HepG2 (cell line): ENCODE measurements around the gene LTA. TPM values are rescaled to one million over a fixed set of nuclear protein-coding genes. Genes with fewer than 3 reads are reported as not detected.
A peak's percentile ranks its signal among the peaks of the same experiment; 100 is the strongest.

ENCODE experiments used
- ARHGAP35 ChIP-seq: sonication (generic); formaldehyde crosslinking; IDR thresholded peaks from 2 replicates; pipeline ENCODE4 v1.9.0; 2022; ENCODE audit warnings: mild to moderate bottlenecking, inconsistent platforms, moderate library complexity, missing genetic modification reagents, borderline replicate concordance
- ARNT ChIP-seq: fragments of 450-650 bp; IDR thresholded peaks from 2 replicates; pipeline ENCODE4 v1.6.1; 2017
- BRF2 ChIP-seq: sonication (generic); formaldehyde crosslinking; IDR thresholded peaks from 2 replicates; pipeline ENCODE4 v1.8.1; 2022; ENCODE audit warnings: mild to moderate bottlenecking, missing genetic modification reagents
- CC2D1A ChIP-seq: sonication (generic); formaldehyde crosslinking; IDR thresholded peaks from 2 replicates; pipeline ENCODE4 v1.8.1; 2023; ENCODE audit warnings: mild to moderate bottlenecking, missing genetic modification reagents
- ELF3 ChIP-seq: IDR thresholded peaks from 2 replicates; pipeline ENCODE4 v1.6.1; 2016; ENCODE audit warnings: missing genetic modification reagents, missing compliant biosample characterization
- FOXP1 ChIP-seq, 2 experiments: fragments of 450-650 bp in 1 of 2; IDR thresholded peaks; 2 replicates each; pipeline ENCODE4 v1.6.1; 2017 to 2018; ENCODE audit warnings: antibody characterized with exemption in 1 of 2
- GLMP ChIP-seq: sonication (generic); formaldehyde crosslinking; IDR thresholded peaks from 2 replicates; pipeline ENCODE4 v1.9.0; 2021; ENCODE audit warnings: missing genetic modification reagents, mild to moderate bottlenecking, borderline replicate concordance
- GTF2F1 ChIP-seq: fragments of 150-350 bp; IDR thresholded peaks from 2 replicates; pipeline ENCODE4 v1.6.1; 2014; ENCODE audit warnings: low read length
- HDAC1 ChIP-seq: sonication (generic); formaldehyde crosslinking; IDR thresholded peaks from 2 replicates; pipeline ENCODE4 v1.5.1; 2020; ENCODE audit warnings: mild to moderate bottlenecking, missing genetic modification reagents
- KMT2B ChIP-seq: IDR thresholded peaks from 2 replicates; pipeline ENCODE4 v1.6.1; 2016; ENCODE audit warnings: missing genetic modification reagents, missing compliant biosample characterization
- MAFF ChIP-seq: IDR thresholded peaks from 2 replicates; pipeline ENCODE4 v1.6.1; 2011; ENCODE audit warnings: low read depth, low read length, improper control_type of control experiment
- POLR2AphosphoS5 ChIP-seq: IDR thresholded peaks from 2 replicates; pipeline ENCODE4 v1.6.1; 2012; ENCODE audit warnings: low read depth, low read length
- RAD51 ChIP-seq: fragments of 450-650 bp; IDR thresholded peaks from 2 replicates; pipeline ENCODE4 v1.6.1; 2016; ENCODE audit warnings: borderline replicate concordance
- RARG ChIP-seq: sonication (generic); formaldehyde crosslinking; IDR thresholded peaks from 2 replicates; pipeline ENCODE4 v1.4.0; 2020; ENCODE audit warnings: low read depth, mild to moderate bottlenecking, missing genetic modification reagents
- RBAK ChIP-seq: sonication (generic); formaldehyde crosslinking; IDR thresholded peaks from 2 replicates; pipeline ENCODE4 v1.5.1; 2020; ENCODE audit warnings: mild to moderate bottlenecking, missing genetic modification reagents
- ZFP90 ChIP-seq: sonication (generic); formaldehyde crosslinking; IDR thresholded peaks from 2 replicates; pipeline ENCODE4 v1.8.0; 2022; ENCODE audit warnings: missing genetic modification reagents, mild to moderate bottlenecking, inconsistent platforms, borderline replicate concordance
- ZNF251 ChIP-seq: sonication (generic); formaldehyde crosslinking; IDR thresholded peaks from 2 replicates; pipeline ENCODE4 v1.9.0; 2021; ENCODE audit warnings: mild to moderate bottlenecking, missing genetic modification reagents
- ZNF354B ChIP-seq: sonication (generic); formaldehyde crosslinking; IDR thresholded peaks from 2 replicates; pipeline ENCODE4 v1.8.0; 2022; ENCODE audit warnings: mild to moderate bottlenecking, missing genetic modification reagents
- ZNF563 ChIP-seq: sonication (generic); formaldehyde crosslinking; IDR thresholded peaks from 2 replicates; pipeline ENCODE4 v1.8.0; 2022; ENCODE audit warnings: mild to moderate bottlenecking, moderate library complexity, missing genetic modification reagents
- ZNF614 ChIP-seq: IDR thresholded peaks from 2 replicates; pipeline ENCODE4 v1.6.1; 2018; ENCODE audit warnings: missing biosample characterization, missing genetic modification reagents, inconsistent platforms, borderline replicate concordance
- ZNF747 ChIP-seq: sonication (generic); formaldehyde crosslinking; IDR thresholded peaks from 2 replicates; pipeline ENCODE4 v1.8.1; 2023; ENCODE audit warnings: missing genetic modification reagents, mild to moderate bottlenecking, borderline replicate concordance
- ZNF780A ChIP-seq: sonication (generic); formaldehyde crosslinking; IDR thresholded peaks from 2 replicates; pipeline ENCODE4 v1.8.0; 2022; ENCODE audit warnings: mild to moderate bottlenecking, missing genetic modification reagents, moderate library complexity
- polyA plus RNA-seq, 8 experiments: library from polyadenylated mRNA; depleted of rRNA in 3 of 8; stranded (reverse) in 7 of 8; unstranded in 1 of 8; fragments of >200 nt; fragmentation: Illumina TruSeq in 4 of 8; extraction: Trizol in 4 of 8; gene quantifications; 2 replicates each; pipeline versions ENCODE4 v1.2.1 to v1.2.3, GENCODE V29; 2011 to 2016; ENCODE audit warnings: low read depth in 4 of 8, missing spikeins in 1 of 8, mixed read lengths in 1 of 8; ENCODE audit not compliant: insufficient read depth in 1 of 8
- total RNA-seq, 5 experiments: library from RNA; depleted of rRNA; stranded (reverse); fragments of >200 nt; fragmentation: Illumina TruSeq; extraction: Trizol; gene quantifications; 2 replicates each; pipeline ENCODE4 v1.2.3, GENCODE V29; 2016; ENCODE audit warnings: low read depth in 1 of 5
- TF ChIP-seq, protein P1 (sequence below): sonication (generic); formaldehyde crosslinking; IDR thresholded peaks from 2 replicates; pipeline ENCODE4 v1.4.0; 2020; ENCODE audit warnings: missing genetic modification reagents
- TF ChIP-seq, protein P2 (sequence below): sonication (generic); formaldehyde crosslinking; IDR thresholded peaks from 2 replicates; pipeline ENCODE4 v1.5.1; 2020; ENCODE audit warnings: mild to moderate bottlenecking, missing genetic modification reagents, borderline replicate concordance
- TF ChIP-seq, protein P3 (sequence below): sonication (generic); formaldehyde crosslinking; IDR thresholded peaks from 2 replicates; pipeline ENCODE4 v1.8.0; 2022; ENCODE audit warnings: missing genetic modification reagents, low read depth, mild to moderate bottlenecking, borderline replicate concordance

The LTA gene
- total and polyA plus RNA-seq, 2 of the 13 experiments (the other 11 are each of a cell fraction or from before 2014, with no cell fraction given) = 0.09 TPM; not detected in 1

DNA sequence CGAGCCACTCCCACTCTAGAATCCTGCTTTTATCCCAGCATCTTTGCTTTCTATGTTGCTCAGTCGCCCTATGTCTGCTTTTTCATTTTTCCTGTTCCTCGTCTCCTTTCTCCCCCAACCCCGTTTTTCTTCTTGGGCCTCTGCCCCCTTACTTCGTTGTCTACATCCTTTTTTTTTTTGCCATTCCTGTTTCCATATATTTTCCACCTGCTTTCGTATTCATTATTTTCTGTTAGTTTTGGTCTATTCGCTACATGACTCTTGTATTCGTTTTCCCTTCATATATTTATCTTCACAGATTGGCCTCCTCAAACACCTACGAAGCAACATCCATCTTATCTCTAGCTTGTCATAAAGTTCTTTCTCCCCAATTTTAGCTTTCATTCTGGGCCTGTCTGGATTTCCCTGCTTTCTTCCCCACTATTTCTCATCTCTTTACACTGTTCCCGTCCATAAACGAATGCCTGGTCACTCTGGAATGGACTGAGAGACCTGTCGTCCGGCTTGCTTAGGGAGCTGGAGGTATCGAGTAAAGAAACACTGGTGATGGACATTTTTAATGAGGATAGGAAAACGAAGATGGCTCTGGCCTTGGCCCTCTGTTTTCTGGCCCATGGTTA lies 49.3 kb downstream of the LTA start (continued):
- TF ChIP-seq GLMP (CRISPR knock-in tag) (no peak), ARNT (peak; percentile 76; the same call in 1 of the 2 replicates), KMT2B (CRISPR knock-in tag) (peak; percentile 19; the same call in 1 of the 2 replicates), ARHGAP35 (CRISPR knock-in tag) (0 out of 2 replicates have a peak, but pooled peaks have one; percentile 4), ZNF614 (CRISPR knock-in tag) (no peak), CC2D1A (CRISPR knock-in tag) (no peak), FOXP1 (IDR thresholded peaks at IDR 0.05) (no peak; the same call in 1 of the 2 replicates), FOXP1 (CRISPR knock-in tag; IDR thresholded peaks at IDR 0.05) (no peak), ZNF354B (no peak), ZNF780A (CRISPR knock-in tag) (no peak), RARG (CRISPR knock-in tag) (no peak), RAD51 (no peak; the same call in 1 of the 2 replicates), RBAK (CRISPR knock-in tag) (no peak), MAFF (no peak), ZNF251 (CRISPR knock-in tag) (no peak), ELF3 (CRISPR knock-in tag) (no peak), POLR2AphosphoS5 (no peak), ZNF563 (CRISPR knock-in tag) (no peak), HDAC1 (CRISPR knock-in tag) (no peak), GTF2F1 (no peak), ZFP90 (CRISPR knock-in tag) (peak; percentile 47; the same call in 1 of the 2 replicates), BRF2 (CRISPR knock-in tag) (no peak), ZNF747 (CRISPR knock-in tag) (peak; percentile 5; the same call in 1 of the 2 replicates)
- TF ChIP-seq, protein P1, sequence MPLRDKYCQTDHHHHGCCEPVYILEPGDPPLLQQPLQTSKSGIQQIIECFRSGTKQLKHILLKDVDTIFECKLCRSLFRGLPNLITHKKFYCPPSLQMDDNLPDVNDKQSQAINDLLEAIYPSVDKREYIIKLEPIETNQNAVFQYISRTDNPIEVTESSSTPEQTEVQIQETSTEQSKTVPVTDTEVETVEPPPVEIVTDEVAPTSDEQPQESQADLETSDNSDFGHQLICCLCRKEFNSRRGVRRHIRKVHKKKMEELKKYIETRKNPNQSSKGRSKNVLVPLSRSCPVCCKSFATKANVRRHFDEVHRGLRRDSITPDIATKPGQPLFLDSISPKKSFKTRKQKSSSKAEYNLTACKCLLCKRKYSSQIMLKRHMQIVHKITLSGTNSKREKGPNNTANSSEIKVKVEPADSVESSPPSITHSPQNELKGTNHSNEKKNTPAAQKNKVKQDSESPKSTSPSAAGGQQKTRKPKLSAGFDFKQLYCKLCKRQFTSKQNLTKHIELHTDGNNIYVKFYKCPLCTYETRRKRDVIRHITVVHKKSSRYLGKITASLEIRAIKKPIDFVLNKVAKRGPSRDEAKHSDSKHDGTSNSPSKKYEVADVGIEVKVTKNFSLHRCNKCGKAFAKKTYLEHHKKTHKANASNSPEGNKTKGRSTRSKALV = no peak
- TF ChIP-seq, protein P2, sequence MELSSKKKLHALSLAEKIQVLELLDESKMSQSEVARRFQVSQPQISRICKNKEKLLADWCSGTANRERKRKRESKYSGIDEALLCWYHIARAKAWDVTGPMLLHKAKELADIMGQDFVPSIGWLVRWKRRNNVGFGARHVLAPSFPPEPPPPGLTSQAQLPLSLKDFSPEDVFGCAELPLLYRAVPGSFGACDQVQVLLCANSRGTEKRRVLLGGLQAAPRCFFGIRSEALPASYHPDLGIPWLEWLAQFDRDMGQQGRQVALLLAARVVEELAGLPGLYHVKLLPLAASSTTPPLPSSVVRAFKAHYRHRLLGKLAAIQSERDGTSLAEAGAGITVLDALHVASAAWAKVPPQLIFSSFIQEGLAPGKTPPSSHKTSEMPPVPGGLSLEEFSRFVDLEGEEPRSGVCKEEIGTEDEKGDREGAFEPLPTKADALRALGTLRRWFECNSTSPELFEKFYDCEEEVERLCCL = no peak
- TF ChIP-seq, protein P3, sequence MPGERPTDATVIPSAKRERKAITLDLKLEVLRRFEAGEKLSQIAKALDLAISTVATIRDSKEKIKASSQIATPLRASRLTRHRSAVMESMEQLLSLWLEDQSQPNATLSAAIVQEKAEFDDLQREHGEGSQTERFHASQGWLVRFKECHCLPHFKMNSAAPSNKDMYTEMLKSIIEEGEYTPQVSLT (CRISPR knock-in tag) = 0 out of 2 replicates have a peak, but pooled peaks have one; percentile 16
